A549 treated with ZK216348 at 1 μM for 4 hours (cell line): ENCODE results near the gene HAL. TPM values are rescaled to one million over a fixed set of nuclear protein-coding genes. Genes with fewer than 3 reads are reported as not detected.

Source experiments
- total RNA-seq: library from RNA; stranded (reverse); fragments of 200-300 nt; extraction: Qiagen RNA extraction; gene quantifications from 5 replicates; pipeline ENCODE4 v1.2.3, GENCODE V29; 2022; ENCODE audit warnings: low read depth

HAL gene, protein sequence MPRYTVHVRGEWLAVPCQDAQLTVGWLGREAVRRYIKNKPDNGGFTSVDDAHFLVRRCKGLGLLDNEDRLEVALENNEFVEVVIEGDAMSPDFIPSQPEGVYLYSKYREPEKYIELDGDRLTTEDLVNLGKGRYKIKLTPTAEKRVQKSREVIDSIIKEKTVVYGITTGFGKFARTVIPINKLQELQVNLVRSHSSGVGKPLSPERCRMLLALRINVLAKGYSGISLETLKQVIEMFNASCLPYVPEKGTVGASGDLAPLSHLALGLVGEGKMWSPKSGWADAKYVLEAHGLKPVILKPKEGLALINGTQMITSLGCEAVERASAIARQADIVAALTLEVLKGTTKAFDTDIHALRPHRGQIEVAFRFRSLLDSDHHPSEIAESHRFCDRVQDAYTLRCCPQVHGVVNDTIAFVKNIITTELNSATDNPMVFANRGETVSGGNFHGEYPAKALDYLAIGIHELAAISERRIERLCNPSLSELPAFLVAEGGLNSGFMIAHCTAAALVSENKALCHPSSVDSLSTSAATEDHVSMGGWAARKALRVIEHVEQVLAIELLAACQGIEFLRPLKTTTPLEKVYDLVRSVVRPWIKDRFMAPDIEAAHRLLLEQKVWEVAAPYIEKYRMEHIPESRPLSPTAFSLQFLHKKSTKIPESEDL
- 0.21 to 0.43 TPM (median 0.38 TPM) in 5 replicates for total RNA-seq

GRCh38 chr12:95996034-95996658, at the start of gene HAL:
HAL (minus strand) TSS chr12:95996344; CDS start chr12:95995910, 434 bp downstream.

DNA sequence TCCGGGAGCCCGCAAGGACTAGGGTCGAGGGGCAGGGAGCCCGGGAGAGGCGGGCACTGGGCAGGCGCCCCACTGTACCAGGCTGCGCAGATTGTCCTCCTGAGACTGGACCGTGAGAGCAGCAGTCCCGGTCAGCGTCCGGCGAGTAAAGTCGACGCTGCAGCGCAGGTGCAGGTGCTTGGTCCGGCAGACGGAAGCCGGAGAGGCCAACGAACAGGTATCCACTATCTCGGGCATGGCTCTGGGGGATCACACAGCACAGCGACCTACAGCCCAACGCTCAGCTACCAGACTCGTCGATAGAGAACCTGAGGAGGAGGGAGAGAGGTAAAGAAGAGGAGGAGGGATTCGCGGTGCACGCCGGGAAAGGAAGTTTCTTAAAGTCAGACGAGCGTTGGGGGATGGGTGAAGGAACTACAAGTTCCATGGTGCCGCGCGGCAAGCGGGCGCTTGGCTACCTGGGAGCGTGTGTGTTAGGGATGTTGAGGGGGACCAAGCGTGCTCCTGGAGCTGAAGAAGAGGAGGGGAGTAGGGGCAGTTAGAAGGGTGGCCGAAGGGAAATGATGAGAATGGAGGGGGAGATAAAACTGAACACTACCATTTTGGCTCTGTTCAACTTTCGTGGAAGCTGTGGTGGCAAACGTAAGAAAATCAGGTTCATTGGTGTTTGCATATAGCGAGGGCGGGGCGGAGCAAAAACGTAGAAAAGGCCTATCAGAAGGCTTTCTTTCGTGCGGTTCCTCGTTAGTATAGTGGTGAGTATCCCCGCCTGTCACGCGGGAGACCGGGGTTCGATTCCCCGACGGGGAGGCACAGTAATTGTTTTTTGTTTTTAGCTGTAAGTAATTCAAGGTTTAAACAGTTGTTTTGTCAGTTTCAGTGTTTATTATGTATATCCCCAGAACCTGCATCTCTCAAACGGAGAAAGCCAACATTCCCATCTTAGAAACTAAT, 39.4 kb upstream of the HAL start, which contains the start of gene LTA4H:
Gene LTA4H, minus strand, starts transcription at position 305 of the 954 bp plus-strand sequence. Its CDS starts 68 bp downstream, at position 237.

GRCh38 chr12:95943330-95943842, 52.8 kb downstream of the HAL start, which contains the start of gene AMDHD1:
AMDHD1 (plus strand) TSS chr12:95943331; CDS start chr12:95943399, 68 bp downstream.

DNA sequence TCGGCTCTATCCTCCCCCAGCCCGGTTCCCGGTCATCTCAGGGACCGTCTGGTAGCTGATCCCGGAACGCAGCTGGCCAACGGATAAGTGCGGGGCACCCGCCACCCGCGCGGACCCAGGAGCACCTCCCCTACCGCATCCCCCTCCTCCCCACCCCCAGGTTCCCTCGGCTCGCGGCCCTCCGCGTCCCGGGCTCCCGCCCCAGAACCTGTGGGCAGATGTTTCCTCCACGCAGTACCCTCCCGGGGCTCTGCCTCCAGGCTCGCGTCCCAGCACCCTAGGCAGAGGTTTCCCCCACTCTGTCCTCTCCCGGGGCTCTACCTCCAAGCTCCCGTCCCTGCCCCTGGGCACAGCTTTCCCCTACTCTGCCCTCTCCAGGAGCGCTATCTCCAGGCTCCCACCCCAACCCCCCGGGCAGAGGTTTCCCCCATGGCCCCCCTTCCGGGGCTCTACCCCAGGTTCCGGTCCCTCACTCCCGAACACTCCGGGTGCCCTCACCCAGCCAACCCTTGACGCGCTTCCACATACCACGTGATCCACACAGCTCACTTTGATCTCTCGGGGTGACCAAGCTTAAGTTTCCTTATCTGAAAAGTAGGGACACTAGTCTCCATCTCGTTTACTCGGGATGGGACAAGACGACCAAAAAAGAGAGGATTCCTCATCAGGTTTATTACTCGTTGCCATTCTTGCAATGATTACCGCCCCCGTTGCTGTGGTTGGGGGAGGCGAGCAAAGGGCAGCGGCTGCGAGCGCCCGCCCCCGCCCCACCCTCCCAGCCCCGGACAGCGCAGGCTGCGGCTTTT, 53.4 kb downstream of the HAL start, which contains the start of gene CCDC38:
Gene CCDC38, minus strand, starts transcription at position 91 of the 806 bp plus-strand sequence. CDS start 6,105 bp downstream, outside the sequence.

Other genes starting within 250 kb of the HAL start
- gene NTN4, start 205.6 kb downstream of the HAL start, total RNA-seq = 41.4 to 56.2 TPM (median 44.5 TPM) in 5 replicates
- 99.7 to 230 TPM (median 117 TPM) in 5 replicates for gene SNRPF, start 137.4 kb downstream of the HAL start, total RNA-seq
- gene CCDC38, start 53.7 kb downstream of the HAL start, total RNA-seq = 0.09 to 0.13 TPM in 2 of 5 replicates, not detected in the others
- 1.9 to 2.4 TPM (median 2.3 TPM) in 5 replicates for gene AMDHD1, start 53.0 kb downstream of the HAL start, total RNA-seq
- gene LTA4H, start 39.2 kb upstream of the HAL start, total RNA-seq = 93.7 to 123 TPM (median 102 TPM) in 5 replicates
- 41.0 to 75.7 TPM (median 68.2 TPM) in 5 replicates for gene ELK3, start 198.0 kb upstream of the HAL start, total RNA-seq